GM12878 (cell line): ENCODE data around the gene CHN1. TPM values are rescaled to one million over a fixed set of nuclear protein-coding genes. Genes with fewer than 3 reads are reported as not detected.

Experiments used
- ATF2 ChIP-seq: IDR thresholded peaks from 2 replicates; pipeline ENCODE4 v1.6.1; 2012; ENCODE audit warnings: low read length, inconsistent platforms
- BACH1 ChIP-seq: fragments of 450-650 bp; IDR thresholded peaks from 2 replicates; pipeline ENCODE4 v1.6.1; 2017; ENCODE audit warnings: mild to moderate bottlenecking, borderline replicate concordance
- BCLAF1 ChIP-seq: fragments of 450-650 bp; IDR thresholded peaks from 2 replicates; pipeline ENCODE4 v1.6.1; 2017; ENCODE audit warnings: antibody characterized with exemption, mild to moderate bottlenecking, moderate library complexity
- FOXK2 ChIP-seq: fragments of 450-650 bp; IDR thresholded peaks from 2 replicates; pipeline ENCODE4 v1.6.1; 2017; ENCODE audit warnings: mild to moderate bottlenecking, moderate library complexity
- MYB ChIP-seq: fragments of 150-350 bp; IDR thresholded peaks from 2 replicates; pipeline ENCODE4 v1.6.1; 2014; ENCODE audit warnings: mild to moderate bottlenecking, low read depth, low read length, borderline replicate concordance
- RAD21 ChIP-seq: IDR thresholded peaks from 2 replicates; pipeline ENCODE4 v1.6.1; 2011; ENCODE audit warnings: mild to moderate bottlenecking, low read depth, low read length, moderate library complexity; ENCODE audit not compliant: insufficient read depth
- RELB ChIP-seq: fragments of 450-650 bp; IDR thresholded peaks from 2 replicates; pipeline ENCODE4 v1.6.1; 2017; ENCODE audit warnings: low read depth, mild to moderate bottlenecking, moderate library complexity
- SUPT20H ChIP-seq: IDR thresholded peaks from 2 replicates; pipeline ENCODE4 v1.6.1; 2011; ENCODE audit warnings: low read depth, mild to moderate bottlenecking, low read length, moderate library complexity, borderline replicate concordance; ENCODE audit not compliant: control insufficient read depth
- ZNF622 ChIP-seq: fragments of 450-650 bp; IDR thresholded peaks from 2 replicates; pipeline ENCODE4 v1.6.1; 2017; ENCODE audit warnings: mild to moderate bottlenecking, inconsistent platforms
- polyA plus RNA-seq, 11 experiments: library from polyadenylated mRNA; depleted of rRNA in 4 of 11; unstranded in 6 of 11; stranded (reverse) in 5 of 11; fragments of >200 nt; fragmentation: Nextera tagmentation in 4 of 11; fragmentation: Illumina TruSeq in 1 of 11; extraction: Ambion mirVana in 4 of 11; extraction: Trizol in 1 of 11; gene quantifications; 1 replicate in 1 of 11; 2 replicates in 10 of 11; pipeline versions ENCODE4 v1.2.1 to v1.2.3, GENCODE V29; 2011 to 2016; ENCODE audit warnings: inconsistent platforms in 2 of 11, missing spikeins in 2 of 11, low read depth in 1 of 11
- total RNA-seq, 4 experiments: library from RNA; depleted of rRNA in 3 of 4; stranded (reverse); fragments of >200 nt in 3 of 4; fragmentation: Illumina TruSeq in 1 of 4; extraction: Trizol in 1 of 4; gene quantifications; 2 replicates each; pipeline versions ENCODE4 v1.2.1 to v1.2.3, GENCODE V29; 2013 to 2021

CHN1 gene
- total and polyA plus RNA-seq, 10 of the 15 experiments (the other 5 are each of a cell fraction or from before 2014, with no cell fraction given): 0.18 to 0.92 (median 0.53) TPM; not detected in 1

GRCh38 chr2:174791746-174792280 is 213.4 kb downstream of the CHN1 start (continued):
- TF ChIP-seq ATF2 (no peak), FOXK2 (no peak), RELB (no peak), SUPT20H (no peak), BCLAF1 (no peak), ZNF622 (no peak), BACH1 (no peak), MYB (no peak), RAD21 (no peak)
